Upper lobe of left lung (tissue), 6 donors: ENCODE data around the gene DCAF6. TPM values are rescaled to one million over a fixed set of nuclear protein-coding genes. Genes with fewer than 3 reads are reported as not detected.

Experiments
- ATAC-seq, 2 donors: fragments of 200-7000 bp; cut with Tn5 transposase; one replicate each; pipeline ENCODE4 v1.9.1; 2022; ENCODE audit warnings: mild to moderate bottlenecking in 2 of 2, moderate library complexity in 2 of 2; ENCODE audit not compliant: low FRiP score in 2 of 2
- DNase-seq, 2 donors: peaks; one replicate each; pipeline ENCODE4 v3.0.0-alpha.2; 2019 to 2020
- H3K27ac ChIP-seq, 4 donors: fragments of 200-600 bp; sonication (generic); one replicate each; pipeline ENCODE4 v1.5.1; 2016 to 2019
- H3K27me3 ChIP-seq, 4 donors: fragments of 200-600 bp; sonication (generic); one replicate each; pipeline ENCODE4 v1.5.1; 2017 to 2019
- H3K36me3 ChIP-seq, 4 donors: fragments of 200-600 bp; sonication (generic); one replicate each; pipeline ENCODE4 v1.5.1; 2016 to 2019
- H3K4me1 ChIP-seq, 4 donors: fragments of 200-600 bp; sonication (generic); one replicate each; pipeline ENCODE4 v1.5.1; 2018 to 2019
- H3K4me3 ChIP-seq, 4 donors: fragments of 200-600 bp; sonication (generic); one replicate each; pipeline ENCODE4 v1.5.1; 2017 to 2019; ENCODE audit warnings: mild to moderate bottlenecking in 2 of 4, moderate library complexity in 1 of 4
- H3K9me3 ChIP-seq, 4 donors: fragments of 200-600 bp; sonication (generic); one replicate each; pipeline ENCODE4 v1.5.1; 2018 to 2019
- EP300 ChIP-seq, 4 donors: sonication (generic); formaldehyde crosslinking; IDR thresholded peaks; one replicate each; pipeline ENCODE4 v1.5.1; 2017; ENCODE audit warnings: antibody characterized with exemption in 4 of 4, control low read depth in 2 of 4
- POLR2A ChIP-seq, 4 donors: fragments of 450-650 bp; IDR thresholded peaks; one replicate each; pipeline ENCODE4 v1.5.1; 2016 to 2017; ENCODE audit warnings: antibody characterized with exemption in 4 of 4, mild to moderate bottlenecking in 2 of 4
- POLR2AphosphoS5 ChIP-seq, 2 donors: sonication (generic); formaldehyde crosslinking; IDR thresholded peaks; one replicate each; pipeline ENCODE4 v1.5.1; 2017; ENCODE audit warnings: antibody characterized with exemption in 2 of 2
- WGBS, 2 donors: methylation state at CpG; one replicate each; pipeline ENCODE4 v1.1.5; 2017 to 2018; 5-methylcytosine and 5-hydroxymethylcytosine counted together
- total RNA-seq, 6 donors: library from RNA; depleted of rRNA in 4 of 6; stranded (reverse); fragments of >200 nt in 4 of 6; gene quantifications; one replicate each; pipeline versions ENCODE4 v1.1.0 to v1.2.1, GENCODE V29; 2016 to 2021
- TF ChIP-seq, protein P1 (sequence below), 6 experiments: fragments of 450-650 bp in 4 of 6; fragments of 200-600 bp in 2 of 6; sonication (generic) in 2 of 6; IDR thresholded peaks; one replicate each; pipeline ENCODE4 v1.5.1; 2016 to 2019; ENCODE audit warnings: antibody characterized with exemption in 6 of 6
- donor health status: DM: no; HTN: no; CAD: no; lungs with moderate emphysema.
- donor health status: DM: no; HTN: yes; CAD: no; lungs with severe emphysema.

Gene DCAF6
- total RNA-seq, 6 donors from 2014 or later, result 37.5 to 110 (median 55.5) TPM

DNA sequence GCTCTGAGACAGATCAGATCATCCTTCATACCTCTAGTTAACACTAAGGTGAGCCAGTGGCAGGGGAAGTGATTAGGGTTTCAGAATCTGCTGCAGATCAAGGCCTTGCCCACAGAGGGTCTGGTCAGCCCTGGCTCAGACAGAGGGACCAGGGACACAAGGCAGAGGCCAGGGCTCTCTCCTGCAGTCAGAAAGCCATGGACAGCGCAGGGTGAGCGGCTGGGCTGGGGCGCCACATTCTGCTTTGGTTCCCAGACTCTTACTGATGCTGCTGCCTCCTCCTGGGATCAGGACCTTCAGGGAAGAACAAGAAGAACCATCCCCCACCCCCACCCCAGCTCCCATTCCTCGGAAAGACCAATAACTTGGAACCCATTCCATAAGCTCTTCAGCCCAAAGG is 157.1 kb downstream of the DCAF6 start:
- WGBS, 2 donors, result 94 to 100% methylated on average over 3 to 4 of the region's 4 CpGs
- Histone ChIP-seq H3K4me1 (no peaks in the 10 kb centered on the region), H3K4me3 (no peak overlapping the region), H3K27ac (no peak overlapping the region), H3K9me3 (no peaks in the 10 kb centered on the region), H3K27me3 (no peaks in the 10 kb centered on the region), H3K36me3 (peaks cover 0 to 12% (median 1%) of the 10 kb centered on the region in 4 donors)
- DNase-seq, result no peak
- TF ChIP-seq POLR2A (IDR thresholded peaks at IDR 0.05), result no peak
- TF ChIP-seq, protein P1, sequence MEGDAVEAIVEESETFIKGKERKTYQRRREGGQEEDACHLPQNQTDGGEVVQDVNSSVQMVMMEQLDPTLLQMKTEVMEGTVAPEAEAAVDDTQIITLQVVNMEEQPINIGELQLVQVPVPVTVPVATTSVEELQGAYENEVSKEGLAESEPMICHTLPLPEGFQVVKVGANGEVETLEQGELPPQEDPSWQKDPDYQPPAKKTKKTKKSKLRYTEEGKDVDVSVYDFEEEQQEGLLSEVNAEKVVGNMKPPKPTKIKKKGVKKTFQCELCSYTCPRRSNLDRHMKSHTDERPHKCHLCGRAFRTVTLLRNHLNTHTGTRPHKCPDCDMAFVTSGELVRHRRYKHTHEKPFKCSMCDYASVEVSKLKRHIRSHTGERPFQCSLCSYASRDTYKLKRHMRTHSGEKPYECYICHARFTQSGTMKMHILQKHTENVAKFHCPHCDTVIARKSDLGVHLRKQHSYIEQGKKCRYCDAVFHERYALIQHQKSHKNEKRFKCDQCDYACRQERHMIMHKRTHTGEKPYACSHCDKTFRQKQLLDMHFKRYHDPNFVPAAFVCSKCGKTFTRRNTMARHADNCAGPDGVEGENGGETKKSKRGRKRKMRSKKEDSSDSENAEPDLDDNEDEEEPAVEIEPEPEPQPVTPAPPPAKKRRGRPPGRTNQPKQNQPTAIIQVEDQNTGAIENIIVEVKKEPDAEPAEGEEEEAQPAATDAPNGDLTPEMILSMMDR (IDR thresholded peaks at IDR 0.05), result no peak
- TF ChIP-seq POLR2AphosphoS5 (IDR thresholded peaks at IDR 0.05), result no peak
- no peak for TF ChIP-seq EP300 (IDR thresholded peaks at IDR 0.05)
- no peak for ATAC-seq

DNA sequence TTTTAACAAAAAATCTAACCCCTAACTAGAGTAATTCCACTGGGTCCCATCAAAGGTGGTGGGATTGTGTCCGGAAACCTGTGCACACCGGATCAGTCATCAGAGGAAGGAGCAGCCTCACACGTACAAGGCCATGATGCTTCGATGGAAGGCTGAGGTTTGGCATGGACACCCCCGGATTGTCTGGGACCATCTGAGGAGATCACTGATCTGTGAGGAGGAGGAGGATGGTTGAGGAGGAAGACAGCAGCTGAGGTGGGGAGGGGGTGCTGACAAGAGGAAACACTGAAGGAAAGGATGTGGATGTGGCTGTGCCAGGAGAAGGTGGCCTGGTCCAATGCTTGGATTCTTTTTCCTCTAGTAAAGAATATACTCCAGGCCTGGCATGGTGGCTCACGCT is 159.0 kb downstream of the DCAF6 start:
- Histone ChIP-seq H3K27me3 (no peaks in the 10 kb centered on the region), H3K27ac (no peak overlapping the region), H3K9me3 (no peaks in the 10 kb centered on the region), H3K4me1 (peaks cover 0 to 3% (median 0%) of the 10 kb centered on the region in 4 donors), H3K4me3 (no peak overlapping the region), H3K36me3 (peaks cover 0 to 8% (median 1%) of the 10 kb centered on the region in 4 donors)
- ATAC-seq, result no peak
- TF ChIP-seq, protein P1 (IDR thresholded peaks at IDR 0.05), result no peak
- TF ChIP-seq EP300 (IDR thresholded peaks at IDR 0.05) (no peak), POLR2AphosphoS5 (IDR thresholded peaks at IDR 0.05) (no peak), POLR2A (IDR thresholded peaks at IDR 0.05) (no peak)
- no peak for DNase-seq
- 92 to 95% methylated on average over 6 of the region's 6 CpGs for WGBS, 2 donors

DNA sequence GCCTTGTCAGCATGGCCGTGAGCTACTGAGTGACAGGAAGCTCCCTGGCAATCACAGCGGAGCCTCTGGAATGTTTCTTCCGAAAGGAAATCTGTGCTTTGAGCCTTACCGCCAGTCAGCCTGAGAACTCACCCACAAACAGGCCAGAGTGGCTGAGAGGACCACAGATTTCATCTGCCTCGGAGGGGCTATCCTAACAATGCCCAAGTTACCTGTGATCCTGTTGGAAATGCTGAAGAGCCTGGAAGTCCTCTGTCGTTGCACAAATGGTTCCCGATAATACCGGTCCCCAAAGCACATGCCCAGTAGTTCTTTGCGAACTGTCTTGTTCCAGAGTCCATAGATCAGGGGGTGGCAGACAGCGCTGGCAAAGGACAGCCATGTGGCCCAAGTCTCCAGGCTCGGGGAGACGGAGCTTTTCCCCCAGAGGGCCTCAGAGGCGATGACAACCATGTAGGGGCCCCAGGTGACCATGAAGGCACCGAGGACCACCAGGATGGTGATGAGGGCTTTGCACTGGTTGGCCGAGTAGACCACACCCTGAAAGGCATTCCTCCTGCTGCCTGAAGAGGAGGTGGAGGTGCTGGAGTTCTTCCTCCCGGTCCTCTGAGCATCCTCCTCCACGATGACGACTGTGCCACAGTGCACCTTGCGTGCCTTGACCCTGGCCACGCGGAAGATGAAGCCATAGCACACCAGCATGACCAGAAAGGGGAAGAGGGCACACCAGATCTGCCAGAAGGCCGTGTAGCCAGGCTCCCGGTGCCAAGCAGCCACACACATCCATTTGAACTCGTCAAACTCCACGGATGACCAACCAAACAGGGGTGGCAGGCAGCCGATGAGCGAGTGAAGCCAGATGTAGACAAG is 160.0 kb downstream of the DCAF6 start:
- no peak overlapping the region for H3K27ac ChIP-seq
- DNase-seq (no peak), ATAC-seq (no peak)
- no peaks in the 10 kb centered on the region for H3K9me3 ChIP-seq
- no peaks in the 10 kb centered on the region for H3K27me3 ChIP-seq
- peaks cover 0 to 3% (median 0%) of the 10 kb centered on the region in 4 donors for H3K4me1 ChIP-seq
- H3K36me3 ChIP-seq, result peaks cover 0 to 8% (median 1%) of the 10 kb centered on the region in 4 donors
- WGBS, 2 donors, result 91 to 93% methylated on average over 22 to 27 of the region's 27 CpGs
- TF ChIP-seq EP300 (IDR thresholded peaks at IDR 0.05), result no peak
- TF ChIP-seq POLR2A (IDR thresholded peaks at IDR 0.05), result no peak
- no peak for TF ChIP-seq POLR2AphosphoS5 (IDR thresholded peaks at IDR 0.05)
- TF ChIP-seq, protein P1 (IDR thresholded peaks at IDR 0.05), result no peak
- H3K4me3 ChIP-seq, result no peak overlapping the region

DNA sequence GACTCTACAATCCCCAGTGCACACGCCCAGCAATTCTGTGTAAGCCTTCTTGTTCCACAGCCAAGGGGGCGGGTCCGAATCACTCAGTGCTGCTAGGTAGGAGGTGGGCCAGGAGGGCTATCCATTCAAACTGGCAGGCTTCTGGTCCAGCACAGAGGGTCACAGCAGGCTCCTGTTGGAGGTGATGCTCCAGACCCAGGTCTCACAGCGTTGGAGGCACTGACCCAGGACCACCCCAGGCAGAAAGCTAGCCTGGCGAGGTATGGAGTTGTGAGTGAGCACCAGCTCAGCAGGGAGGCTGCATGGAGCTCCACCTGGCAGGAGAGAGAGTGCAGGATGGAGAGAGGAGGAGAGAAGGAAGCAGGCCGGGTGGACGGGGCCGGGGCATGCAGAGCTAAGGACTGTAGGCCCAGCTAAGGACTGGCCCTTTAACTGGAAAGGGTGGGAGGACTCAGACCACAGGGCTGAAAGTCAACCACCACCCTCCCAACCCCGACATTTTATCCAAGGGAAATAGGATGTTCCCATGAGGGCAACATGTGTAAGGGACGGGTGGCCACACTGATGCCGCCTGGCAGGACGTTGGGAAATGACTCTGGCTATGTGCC is 161.5 kb downstream of the DCAF6 start:
- H3K27ac ChIP-seq, result no peak overlapping the region
- TF ChIP-seq, protein P1 (IDR thresholded peaks at IDR 0.05), result no peak
- TF ChIP-seq POLR2A (IDR thresholded peaks at IDR 0.05) (no peak), POLR2AphosphoS5 (IDR thresholded peaks at IDR 0.05) (no peak), EP300 (IDR thresholded peaks at IDR 0.05) (no peak)
- 86 to 97% methylated on average over 9 to 12 of the region's 12 CpGs for WGBS, 2 donors
- peaks cover 0 to 3% (median 0%) of the 10 kb centered on the region in 4 donors for H3K4me1 ChIP-seq
- peaks cover 0 to 8% (median 1%) of the 10 kb centered on the region in 4 donors for H3K36me3 ChIP-seq
- ATAC-seq (no peak), DNase-seq (no peak)
- H3K4me3 ChIP-seq, result no peak overlapping the region
- no peaks in the 10 kb centered on the region for H3K27me3 ChIP-seq
- no peaks in the 10 kb centered on the region for H3K9me3 ChIP-seq
